Spinal cord (tissue), 10 donors: Measurements from ENCODE around the gene MFSD11. TPM values are rescaled to one million over a fixed set of nuclear protein-coding genes. Genes with fewer than 3 reads are reported as not detected.
"Not testable (repeated sequence)": the region's sequence is repeated elsewhere in the genome, so short reads cannot be mapped to it uniquely, and the experiment has no call there.

Experiments
- DNase-seq, 6 donors: peaks; one replicate each; pipeline versions ENCODE4 v3.0.0 to v3.0.0-alpha.2; 2013 to 2015; ENCODE audit warnings: low spot score in 6 of 6, low read depth in 4 of 6
- H3K27ac ChIP-seq: one replicate; pipeline ENCODE4 v1.5.1; 2013; ENCODE audit warnings: low read depth, low read length, control low read depth
- H3K27me3 ChIP-seq: one replicate; pipeline ENCODE4 v1.6.1; 2013; ENCODE audit warnings: low read length; ENCODE audit not compliant: control insufficient read depth, insufficient read depth
- H3K36me3 ChIP-seq: one replicate; pipeline ENCODE4 v1.6.1; 2013; ENCODE audit warnings: low read length; ENCODE audit not compliant: control insufficient read depth, insufficient read depth
- H3K4me1 ChIP-seq: one replicate; pipeline ENCODE4 v1.6.1; 2013; ENCODE audit warnings: low read length; ENCODE audit not compliant: control insufficient read depth, insufficient read depth
- H3K4me3 ChIP-seq: one replicate; pipeline ENCODE4 v1.5.1; 2013; ENCODE audit warnings: low read depth, low read length, control low read depth
- H3K9me3 ChIP-seq: one replicate; pipeline ENCODE4 v1.6.1; 2013; ENCODE audit warnings: low read length; ENCODE audit not compliant: control insufficient read depth, insufficient read depth
- WGBS: methylation state at CpG from one replicate; pipeline ENCODE4 v1.1.5; 2013; ENCODE audit warnings: missing lambda C conversion rate; ENCODE audit not compliant: insufficient coverage; 5-methylcytosine and 5-hydroxymethylcytosine counted together
- polyA plus RNA-seq, 2 donors: library from polyadenylated mRNA; unstranded; fragments of 120-200 nt; gene quantifications; one replicate each; pipeline ENCODE4 v1.2.1, GENCODE V29; 2013; ENCODE audit not compliant: insufficient read length in 2 of 2
- total RNA-seq, 2 donors: library from RNA; depleted of rRNA in 1 of 2; stranded (reverse); fragments of 120-200 nt in 1 of 2; fragments of >200 nt in 1 of 2; gene quantifications; one replicate each; pipeline versions ENCODE4 v1.2.3 to v1.2.4, GENCODE V29; 2013 to 2014
- donor health status: healthy.

MFSD11 gene
- total and polyA plus RNA-seq, 4 donors = 28.9 to 72.9 (median 41.3) TPM

DNA sequence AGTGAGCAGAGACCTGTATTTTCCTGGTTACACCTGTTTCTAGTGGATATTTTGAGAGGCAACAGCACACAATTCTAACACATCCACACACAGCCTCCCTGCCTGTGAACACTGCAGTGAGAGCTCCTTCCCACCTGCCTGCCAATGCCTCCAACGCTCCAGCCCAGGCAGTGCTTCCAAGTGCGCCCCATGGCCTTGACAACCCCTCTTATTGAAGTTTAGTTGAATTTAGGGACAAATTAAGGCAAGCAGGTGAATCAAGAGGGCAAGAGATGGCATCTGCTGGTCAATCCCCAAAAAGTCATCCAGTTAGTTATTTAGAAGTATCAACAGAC lies 22.5 kb upstream of the MFSD11 start:
- no peak for DNase-seq
- Histone ChIP-seq H3K27ac (no peak overlapping the region), H3K36me3 (peaks cover 65% of the 10 kb centered on the region), H3K27me3 (no peaks in the 10 kb centered on the region), H3K4me1 (peaks cover 7% of the 10 kb centered on the region), H3K4me3 (no peak overlapping the region), H3K9me3 (no peaks in the 10 kb centered on the region)
- 100% methylated on average over 2 of the region's 2 CpGs for WGBS

DNA sequence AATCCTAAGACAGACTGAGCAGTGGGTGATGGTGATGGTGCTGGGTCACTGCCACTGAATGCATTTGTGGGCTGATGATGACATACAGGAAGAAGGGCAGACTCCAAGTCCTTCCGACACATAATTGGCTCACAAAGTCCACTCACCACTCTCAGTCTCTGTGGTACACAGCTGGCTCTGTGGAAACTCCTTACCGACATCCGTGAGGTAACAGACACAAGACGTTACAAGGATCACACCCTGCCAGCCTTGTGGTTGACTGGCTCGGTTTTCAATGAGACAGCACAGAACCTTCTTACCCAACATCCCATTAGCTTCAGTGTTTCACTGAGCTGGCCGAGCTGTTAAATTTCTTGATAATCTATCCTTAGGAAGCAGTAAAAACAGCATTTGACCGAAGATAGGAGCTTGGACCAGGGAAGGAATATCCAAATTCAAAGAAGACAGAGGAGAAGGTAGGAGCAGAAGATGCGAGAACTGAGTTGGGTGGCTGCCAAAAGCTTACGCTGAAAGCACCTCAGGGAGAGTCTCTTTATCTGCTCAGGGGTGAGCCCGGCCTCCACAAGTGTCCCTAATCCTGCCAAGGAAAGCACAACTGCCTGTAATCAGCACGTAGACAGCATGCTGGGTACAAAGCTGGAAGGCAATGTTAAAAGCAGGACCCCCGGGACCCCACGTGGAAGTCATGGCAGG lies 21.6 kb upstream of the MFSD11 start:
- WGBS = 70% methylated on average over 9 of the region's 13 CpGs
- peak in 1 of 6 donors; percentile 33 for DNase-seq
- Histone ChIP-seq H3K4me1 (peaks cover 3% of the 10 kb centered on the region), H3K27ac (no peak overlapping the region), H3K36me3 (peaks cover 73% of the 10 kb centered on the region), H3K4me3 (no peak overlapping the region), H3K27me3 (no peaks in the 10 kb centered on the region), H3K9me3 (no peaks in the 10 kb centered on the region)

GRCh38 chr17:76716839-76717215 lies 21.1 kb upstream of the MFSD11 start:
- Histone ChIP-seq H3K4me1 (no peaks in the 10 kb centered on the region), H3K4me3 (no peak overlapping the region), H3K27me3 (no peaks in the 10 kb centered on the region), H3K27ac (no peak overlapping the region), H3K36me3 (peaks cover 78% of the 10 kb centered on the region), H3K9me3 (no peaks in the 10 kb centered on the region)
- WGBS = no CpG with 5 or more reads among the region's 6 CpGs
- DNase-seq = no peak

DNA sequence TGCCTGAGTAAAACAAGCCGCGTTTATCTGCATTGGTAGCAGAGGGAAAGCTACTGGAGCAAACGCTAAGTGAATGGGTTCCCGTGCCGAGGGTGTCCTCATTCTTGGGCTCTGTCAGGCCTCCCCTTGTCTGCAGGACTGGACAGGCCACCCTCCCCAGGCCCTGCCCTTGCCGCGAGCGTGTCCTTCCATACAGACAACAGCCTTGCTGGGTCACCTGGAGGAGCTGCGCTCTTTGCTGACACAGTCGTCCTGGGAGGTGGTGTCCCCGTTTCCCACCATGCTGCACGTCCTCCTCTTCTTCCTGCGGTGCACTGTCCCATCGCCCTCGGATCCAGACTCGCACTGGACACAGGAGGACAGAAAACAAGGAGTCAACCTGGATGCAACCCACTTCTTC lies 19.4 kb upstream of the MFSD11 start:
- WGBS = 93% methylated on average over 16 of the region's 16 CpGs
- no peaks in the 10 kb centered on the region for H3K27me3 ChIP-seq
- no peaks in the 10 kb centered on the region for H3K9me3 ChIP-seq
- no peaks in the 10 kb centered on the region for H3K4me1 ChIP-seq
- DNase-seq = no peak
- H3K4me3 ChIP-seq = no peak overlapping the region
- H3K36me3 ChIP-seq = peaks cover 85% of the 10 kb centered on the region
- no peak overlapping the region for H3K27ac ChIP-seq

DNA sequence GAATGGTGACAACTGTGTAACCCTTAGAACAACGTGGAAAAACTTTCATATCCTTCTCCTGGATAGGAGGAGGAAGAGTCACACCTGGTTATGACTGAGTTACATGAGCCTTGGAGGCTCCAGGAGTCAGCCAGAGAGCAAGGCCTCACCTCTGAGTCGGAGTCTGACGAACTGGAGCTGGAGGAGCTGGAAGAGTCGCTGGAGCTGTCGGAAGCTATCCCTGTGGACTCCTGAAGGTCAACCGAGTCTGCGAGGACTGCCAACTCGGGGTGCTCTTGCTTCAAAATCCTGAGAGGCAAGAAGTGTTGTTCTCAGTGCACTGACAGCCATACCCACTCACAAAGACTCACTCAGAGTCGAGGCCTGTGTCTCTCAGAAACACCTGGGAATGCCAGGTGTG lies 17.7 kb upstream of the MFSD11 start:
- H3K27ac ChIP-seq = no peak overlapping the region
- DNase-seq = no peak
- H3K36me3 ChIP-seq = peaks cover 93% of the 10 kb centered on the region
- H3K27me3 ChIP-seq = no peaks in the 10 kb centered on the region
- 95% methylated on average over 6 of the region's 9 CpGs for WGBS
- no peaks in the 10 kb centered on the region for H3K9me3 ChIP-seq
- no peak overlapping the region for H3K4me3 ChIP-seq
- H3K4me1 ChIP-seq = peaks cover 8% of the 10 kb centered on the region

- WGBS = 85% methylated on average over 4 of the region's 9 CpGs
- H3K4me3 ChIP-seq = no peak overlapping the region
Observed at GRCh38 chr17:76720941-76721340, 17.0 kb upstream of the MFSD11 start.

DNA sequence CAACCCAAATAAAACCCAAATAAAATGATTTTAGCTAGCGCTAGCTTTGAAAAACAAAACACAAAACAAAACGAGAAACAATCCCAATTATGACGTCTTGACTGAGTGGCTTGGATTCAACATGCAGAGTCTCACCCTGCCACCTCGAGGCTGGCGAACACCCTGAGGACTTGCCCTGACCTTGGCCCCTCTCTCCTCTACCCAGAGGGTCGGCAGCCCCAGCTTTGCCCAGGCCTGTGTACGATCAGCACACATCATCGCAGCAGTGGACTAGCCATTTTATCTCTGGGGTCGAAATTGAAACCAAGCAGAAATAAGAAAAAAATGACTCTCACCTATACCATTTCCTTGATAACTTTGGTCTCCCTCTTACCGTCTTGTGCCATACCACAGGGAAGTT lies 16.5 kb upstream of the MFSD11 start:
- Histone ChIP-seq H3K27ac (no peak overlapping the region), H3K36me3 (peaks cover 82% of the 10 kb centered on the region), H3K4me3 (no peak overlapping the region), H3K27me3 (no peaks in the 10 kb centered on the region), H3K4me1 (peaks cover 15% of the 10 kb centered on the region), H3K9me3 (no peaks in the 10 kb centered on the region)
- DNase-seq = no peak
- 91% methylated on average over 8 of the region's 10 CpGs for WGBS

More at GRCh38 chr17:76720941-76721340, 17.0 kb upstream of the MFSD11 start:
- DNase-seq = no peak
- H3K9me3 ChIP-seq = no peaks in the 10 kb centered on the region
- H3K36me3 ChIP-seq = peaks cover 87% of the 10 kb centered on the region
- H3K4me1 ChIP-seq = peaks cover 15% of the 10 kb centered on the region
- no peaks in the 10 kb centered on the region for H3K27me3 ChIP-seq
- no peak overlapping the region for H3K27ac ChIP-seq

- Histone ChIP-seq H3K36me3 (peaks cover 74% of the 10 kb centered on the region), H3K9me3 (no peaks in the 10 kb centered on the region), H3K4me3 (no peak overlapping the region), H3K27ac (no peak overlapping the region), H3K4me1 (peaks cover 18% of the 10 kb centered on the region), H3K27me3 (no peaks in the 10 kb centered on the region)
- DNase-seq = no peak
- WGBS = 86% methylated on average over 3 of the region's 8 CpGs
Observed at GRCh38 chr17:76722279-76722678, 15.6 kb upstream of the MFSD11 start.

- not testable (repeated sequence) for H3K9me3 ChIP-seq, H3K27ac ChIP-seq, H3K4me3 ChIP-seq, DNase-seq, H3K27me3 ChIP-seq
- H3K4me1 ChIP-seq = peaks cover 25% of the 10 kb centered on the region
- WGBS = 98% methylated on average over 5 of the region's 8 CpGs
- H3K36me3 ChIP-seq = peaks cover 67% of the 10 kb centered on the region
Observed at GRCh38 chr17:76722977-76723376, 14.9 kb upstream of the MFSD11 start.

DNA sequence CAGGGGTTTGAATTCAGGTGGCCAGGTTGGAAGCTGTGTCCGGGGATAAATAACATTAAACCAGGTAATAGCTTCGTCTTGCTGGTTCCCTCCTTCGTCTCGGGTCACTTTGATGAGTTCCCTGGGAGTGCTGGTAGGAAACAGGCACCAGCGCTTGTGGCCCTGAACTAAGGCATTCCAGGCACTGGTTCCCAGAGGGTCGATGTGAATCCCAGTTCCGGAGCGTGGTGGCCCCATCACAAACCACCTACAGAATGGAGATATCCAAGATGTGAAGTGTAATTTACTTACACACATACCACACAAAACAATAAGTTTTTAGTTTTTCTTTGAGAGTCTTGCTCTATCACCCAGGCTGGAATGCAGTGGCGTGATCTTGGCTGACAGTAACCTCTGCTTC lies 14.1 kb upstream of the MFSD11 start:
- Histone ChIP-seq H3K27ac (no peak overlapping the region), H3K4me3 (no peak overlapping the region), H3K9me3 (no peaks in the 10 kb centered on the region), H3K36me3 (peaks cover 59% of the 10 kb centered on the region), H3K27me3 (no peaks in the 10 kb centered on the region), H3K4me1 (peaks cover 28% of the 10 kb centered on the region)
- no peak for DNase-seq
- 97% methylated on average over 5 of the region's 9 CpGs for WGBS
